Spleen (tissue), 7 donors: ENCODE results near the gene DNER.

Source experiments
- POLR2A ChIP-seq, 3 donors: fragments of 450-650 bp; IDR thresholded peaks; one replicate each; pipeline ENCODE4 v1.5.1; 2017; ENCODE audit warnings: antibody characterized with exemption in 3 of 3, mild to moderate bottlenecking in 1 of 3
- POLR2AphosphoS5 ChIP-seq, 3 donors: sonication (generic); formaldehyde crosslinking; IDR thresholded peaks; one replicate each; pipeline ENCODE4 v1.5.1; 2017; ENCODE audit warnings: antibody characterized with exemption in 3 of 3
- TF ChIP-seq, protein P1 (sequence below), 11 experiments: fragments of 200-600 bp in 7 of 11; fragments of 450-650 bp in 4 of 11; sonication (generic) in 4 of 11; IDR thresholded peaks in 8 of 11; conservative IDR thresholded peaks in 3 of 11; 1 replicate in 7 of 11; 2 replicates in 4 of 11; pipeline versions ENCODE4 v1.4.0 to v1.8.0; 2016 to 2021; ENCODE audit warnings: antibody characterized with exemption in 11 of 11, inconsistent platforms in 4 of 11, mild to moderate bottlenecking in 1 of 11
- donor health status: DM: no; HTN: no; CAD: no; lungs with moderate emphysema.
- donor health status: DM: no; HTN: no; CAD: no.
- donor health status: DM: no; HTN: no; CAD: no.

DNA sequence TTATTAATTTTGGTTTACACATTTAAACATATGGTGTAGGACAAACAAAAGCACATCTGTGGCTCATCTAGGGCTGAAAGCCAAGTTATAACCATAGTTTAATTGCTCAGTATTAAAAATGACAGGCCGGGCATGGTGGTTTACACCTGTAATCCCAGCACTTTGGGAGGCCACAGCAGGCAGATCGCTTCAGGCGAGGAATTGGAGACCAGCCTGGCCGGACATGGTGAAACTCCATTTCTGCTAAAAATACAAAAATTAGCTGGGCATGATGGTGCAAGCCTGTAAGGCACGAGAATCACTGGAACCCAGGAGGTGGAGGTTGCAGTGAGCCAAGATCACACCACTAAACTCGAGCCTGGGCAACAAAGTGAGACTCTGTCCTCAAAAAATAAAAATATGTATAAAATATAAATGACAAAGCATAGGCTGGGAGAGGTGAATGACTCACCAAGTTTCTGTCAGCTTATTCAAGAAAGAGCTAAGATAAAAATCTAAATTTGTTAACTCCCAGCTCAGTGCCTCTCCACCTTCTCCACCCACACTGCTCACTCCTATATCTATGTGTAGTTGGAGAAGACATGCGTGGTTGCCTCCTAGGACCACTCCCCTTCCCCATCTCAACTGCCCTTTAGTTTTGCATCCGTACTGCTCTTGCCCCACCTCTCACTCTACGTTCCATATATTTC lies 364.1 kb downstream of the DNER start:
- TF ChIP-seq, protein P1, sequence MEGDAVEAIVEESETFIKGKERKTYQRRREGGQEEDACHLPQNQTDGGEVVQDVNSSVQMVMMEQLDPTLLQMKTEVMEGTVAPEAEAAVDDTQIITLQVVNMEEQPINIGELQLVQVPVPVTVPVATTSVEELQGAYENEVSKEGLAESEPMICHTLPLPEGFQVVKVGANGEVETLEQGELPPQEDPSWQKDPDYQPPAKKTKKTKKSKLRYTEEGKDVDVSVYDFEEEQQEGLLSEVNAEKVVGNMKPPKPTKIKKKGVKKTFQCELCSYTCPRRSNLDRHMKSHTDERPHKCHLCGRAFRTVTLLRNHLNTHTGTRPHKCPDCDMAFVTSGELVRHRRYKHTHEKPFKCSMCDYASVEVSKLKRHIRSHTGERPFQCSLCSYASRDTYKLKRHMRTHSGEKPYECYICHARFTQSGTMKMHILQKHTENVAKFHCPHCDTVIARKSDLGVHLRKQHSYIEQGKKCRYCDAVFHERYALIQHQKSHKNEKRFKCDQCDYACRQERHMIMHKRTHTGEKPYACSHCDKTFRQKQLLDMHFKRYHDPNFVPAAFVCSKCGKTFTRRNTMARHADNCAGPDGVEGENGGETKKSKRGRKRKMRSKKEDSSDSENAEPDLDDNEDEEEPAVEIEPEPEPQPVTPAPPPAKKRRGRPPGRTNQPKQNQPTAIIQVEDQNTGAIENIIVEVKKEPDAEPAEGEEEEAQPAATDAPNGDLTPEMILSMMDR (IDR thresholded peaks at IDR 0.05 in 8 of 11, conservative IDR thresholded peaks at IDR 0.05 in 3 of 11) = no peak
- TF ChIP-seq POLR2A (IDR thresholded peaks at IDR 0.05) (no peak), POLR2AphosphoS5 (IDR thresholded peaks at IDR 0.05) (no peak)
